IPS-18c (cell line): ENCODE data around the gene CCDC40.

Experiments used
- H3K4me3 ChIP-seq: 2 replicates; pipeline ENCODE4 v1.7.0; 2013; ENCODE audit warnings: low read depth, mild to moderate bottlenecking, low read length, moderate library complexity; ENCODE audit not compliant: insufficient read depth
- H3K9me3 ChIP-seq: one replicate; pipeline ENCODE4 v1.6.1; 2013; ENCODE audit warnings: mild to moderate bottlenecking, low read length, moderate library complexity; ENCODE audit not compliant: control insufficient read depth, insufficient read depth

The CCDC40 gene

GRCh38 chr17:79996291-79996690 lies 40.2 kb upstream of the CCDC40 start:
- Histone ChIP-seq H3K9me3 (no peaks in the 10 kb centered on the region), H3K4me3 (no peak overlapping the region)

- no peak overlapping the region for H3K4me3 ChIP-seq
- no peaks in the 10 kb centered on the region for H3K9me3 ChIP-seq
Observed at GRCh38 chr17:79997011-79997660, 39.3 kb upstream of the CCDC40 start.

- H3K4me3 ChIP-seq, result no peak overlapping the region
- H3K9me3 ChIP-seq, result no peaks in the 10 kb centered on the region
Observed at GRCh38 chr17:80000136-80000535, 36.3 kb upstream of the CCDC40 start.

- no peaks in the 10 kb centered on the region for H3K9me3 ChIP-seq
- H3K4me3 ChIP-seq, result no peak overlapping the region
Observed at GRCh38 chr17:80000981-80001775, 35.3 kb upstream of the CCDC40 start.

GRCh38 chr17:80002070-80002641 lies 34.3 kb upstream of the CCDC40 start:
- Histone ChIP-seq H3K9me3 (no peaks in the 10 kb centered on the region), H3K4me3 (no peak overlapping the region)

- H3K9me3 ChIP-seq, result no peaks in the 10 kb centered on the region
Observed at GRCh38 chr17:80002690-80003490, 33.6 kb upstream of the CCDC40 start.

GRCh38 chr17:80003969-80004368 lies 32.5 kb upstream of the CCDC40 start:
- Histone ChIP-seq H3K4me3 (no peak overlapping the region), H3K9me3 (no peaks in the 10 kb centered on the region)

More at GRCh38 chr17:80002690-80003490, 33.6 kb upstream of the CCDC40 start:
- H3K4me3 ChIP-seq, result no peak overlapping the region

GRCh38 chr17:80005360-80006338 lies 30.8 kb upstream of the CCDC40 start:
- H3K9me3 ChIP-seq, result no peaks in the 10 kb centered on the region
- H3K4me3 ChIP-seq, result peak overlapping the region; percentile 55

- no peaks in the 10 kb centered on the region for H3K9me3 ChIP-seq
- H3K4me3 ChIP-seq, result peak overlapping the region; percentile 55
Observed at GRCh38 chr17:80006339-80006720, 30.1 kb upstream of the CCDC40 start.

- no peak overlapping the region for H3K4me3 ChIP-seq
Observed at GRCh38 chr17:80006811-80007752, 29.4 kb upstream of the CCDC40 start.

GRCh38 chr17:80007939-80008338 lies 28.5 kb upstream of the CCDC40 start:
- Histone ChIP-seq H3K9me3 (no peaks in the 10 kb centered on the region), H3K4me3 (no peak overlapping the region)

More at GRCh38 chr17:80006811-80007752, 29.4 kb upstream of the CCDC40 start:
- H3K9me3 ChIP-seq, result no peaks in the 10 kb centered on the region

- no peaks in the 10 kb centered on the region for H3K9me3 ChIP-seq
- H3K4me3 ChIP-seq, result no peak overlapping the region
Observed at GRCh38 chr17:80008383-80008840, 28.0 kb upstream of the CCDC40 start.

GRCh38 chr17:80008848-80009247 lies 27.6 kb upstream of the CCDC40 start:
- Histone ChIP-seq H3K9me3 (no peaks in the 10 kb centered on the region), H3K4me3 (no peak overlapping the region)

- H3K4me3 ChIP-seq, result no peak overlapping the region
Observed at GRCh38 chr17:80009391-80010282, 26.8 kb upstream of the CCDC40 start.

More at GRCh38 chr17:80009391-80010282, 26.8 kb upstream of the CCDC40 start:
- peaks cover 4% of the 10 kb centered on the region for H3K9me3 ChIP-seq
